Epithelial cell of esophagus (primary cell): ENCODE measurements around the gene CRTAC1.

Source experiments
- DNase-seq: peaks from one replicate; pipeline ENCODE4 v3.0.0; 2010; ENCODE audit warnings: low read depth
- H3K4me3 ChIP-seq: 2 replicates; pipeline ENCODE4 v1.5.1; 2011; ENCODE audit warnings: mild to moderate bottlenecking, low read length, control low read depth
- CTCF ChIP-seq: IDR thresholded peaks from 2 replicates; pipeline ENCODE4 v1.5.1; 2011; ENCODE audit warnings: low read depth, mild to moderate bottlenecking, low read length, control low read depth, inconsistent platforms; ENCODE audit not compliant: insufficient read depth; ENCODE audit errors: missing control alignments

CRTAC1 gene

GRCh38 chr10:97964748-97965147 is 65.7 kb downstream of the CRTAC1 start:
- no peak for DNase-seq
- H3K4me3 ChIP-seq: no peak overlapping the region
- no peak for TF ChIP-seq CTCF

GRCh38 chr10:97961945-97962344 is 68.5 kb downstream of the CRTAC1 start:
- TF ChIP-seq CTCF: no peak
- no peak overlapping the region for H3K4me3 ChIP-seq
- no peak for DNase-seq

GRCh38 chr10:97960269-97961056 is 70.0 kb downstream of the CRTAC1 start:
- H3K4me3 ChIP-seq: no peak overlapping the region
- TF ChIP-seq CTCF: no peak
- DNase-seq: no peak

GRCh38 chr10:97949462-97949861 is 81.0 kb downstream of the CRTAC1 start:
- no peak for TF ChIP-seq CTCF
- DNase-seq: no peak
- no peak overlapping the region for H3K4me3 ChIP-seq

- no peak for TF ChIP-seq CTCF
- no peak for DNase-seq
- H3K4me3 ChIP-seq: no peak overlapping the region
These were observed 81.6 kb downstream of the CRTAC1 start for GRCh38 chr10:97948822-97949221.

GRCh38 chr10:97944772-97945171 is 85.6 kb downstream of the CRTAC1 start:
- no peak for TF ChIP-seq CTCF
- no peak for DNase-seq
- H3K4me3 ChIP-seq: no peak overlapping the region

- DNase-seq: no peak
- no peak overlapping the region for H3K4me3 ChIP-seq
- no peak for TF ChIP-seq CTCF
These were observed 87.1 kb downstream of the CRTAC1 start for GRCh38 chr10:97943294-97943693.
